ENCODE results near the gene IFNA16. TPM values are rescaled to one million over a fixed set of nuclear protein-coding genes. Genes with fewer than 3 reads are reported as not detected.
"Not testable (repeated sequence)": the region's sequence is repeated elsewhere in the genome, so short reads cannot be mapped to it uniquely, and the experiment has no call there.

Gene IFNA16
- total RNA-seq, 4 donors from 2014 or later, result not detected

- no peak for DNase-seq
- H3K9me3 ChIP-seq, result no peaks in the 10 kb centered on the region
- 86 to 100% methylated on average over 2 of the region's 2 CpGs for WGBS, 2 donors (ENCODE audit: low coverage in 1 of 2)
- H3K27ac ChIP-seq, result no peak overlapping the region
- H3K27me3 ChIP-seq, result no peaks in the 10 kb centered on the region
- TF ChIP-seq CTCF (IDR thresholded peaks at IDR 0.05), result no peak
- TF ChIP-seq POLR2AphosphoS5 (IDR thresholded peaks at IDR 0.05), result no peak
- TF ChIP-seq POLR2A (IDR thresholded peaks at IDR 0.05), result no peak
- no peak for TF ChIP-seq EP300 (IDR thresholded peaks at IDR 0.05; ENCODE audit: low read depth)
- no peaks in the 10 kb centered on the region for H3K36me3 ChIP-seq
- H3K4me3 ChIP-seq, result no peak overlapping the region
- H3K4me1 ChIP-seq, result no peaks in the 10 kb centered on the region
- in situ Hi-C loops (cut with MboI; ENCODE audit: low pct_ligation_motif_present in 1 of 4, low pct_unique_long_range_greater_than_20kb in 1 of 4, low sequenced_read_pairs in 3 of 4), result no loop called here
- intact Hi-C loops (cut with DNase I; ENCODE audit: low total_unique reads), result no loop called here
Observed at GRCh38 chr9:21174671-21175070, 42.4 kb downstream of the IFNA16 start.

- Histone ChIP-seq H3K4me3 (no peak overlapping the region), H3K27ac (no peak overlapping the region), H3K27me3 (no peaks in the 10 kb centered on the region), H3K4me1 (no peaks in the 10 kb centered on the region), H3K9me3 (no peaks in the 10 kb centered on the region), H3K36me3 (no peaks in the 10 kb centered on the region)
- in situ Hi-C loops (cut with MboI; ENCODE audit: low pct_ligation_motif_present in 1 of 4, low pct_unique_long_range_greater_than_20kb in 1 of 4, low sequenced_read_pairs in 3 of 4), result no loop called here
- DNase-seq, result no peak
- TF ChIP-seq POLR2AphosphoS5 (IDR thresholded peaks at IDR 0.05), result no peak
- no peak for TF ChIP-seq POLR2A (IDR thresholded peaks at IDR 0.05)
- no peak for TF ChIP-seq EP300 (IDR thresholded peaks at IDR 0.05; ENCODE audit: low read depth)
- TF ChIP-seq CTCF (IDR thresholded peaks at IDR 0.05), result no peak
- 75 to 77% methylated on average over 3 of the region's 3 CpGs for WGBS, 2 donors (ENCODE audit: low coverage in 1 of 2)
- intact Hi-C loops (cut with DNase I; ENCODE audit: low total_unique reads), result no loop called here
Observed at GRCh38 chr9:21172156-21172555, 45.0 kb downstream of the IFNA16 start.

GRCh38 chr9:21171351-21171750 is 45.8 kb downstream of the IFNA16 start:
- no peak overlapping the region for H3K4me3 ChIP-seq
- no peaks in the 10 kb centered on the region for H3K36me3 ChIP-seq
- whole genome bisulfite sequencing, 2 donors (ENCODE audit: low coverage in 1 of 2), result 70 to 75% methylated on average over 1 of the region's 1 CpG
- H3K27ac ChIP-seq, result no peak overlapping the region
- no peak for DNase-seq
- intact Hi-C loops (cut with DNase I; ENCODE audit: low total_unique reads) (no loop called here), in situ Hi-C loops (cut with MboI; ENCODE audit: low pct_ligation_motif_present in 1 of 4, low pct_unique_long_range_greater_than_20kb in 1 of 4, low sequenced_read_pairs in 3 of 4) (no loop called here)
- TF ChIP-seq EP300 (IDR thresholded peaks at IDR 0.05; ENCODE audit: low read depth) (no peak), CTCF (IDR thresholded peaks at IDR 0.05) (no peak), POLR2AphosphoS5 (IDR thresholded peaks at IDR 0.05) (no peak), POLR2A (IDR thresholded peaks at IDR 0.05) (no peak)
- no peaks in the 10 kb centered on the region for H3K4me1 ChIP-seq
- no peaks in the 10 kb centered on the region for H3K27me3 ChIP-seq
- no peaks in the 10 kb centered on the region for H3K9me3 ChIP-seq

GRCh38 chr9:21166560-21166959 is 50.6 kb downstream of the IFNA16 start, which contains the start of gene IFNA21:
TSS of gene IFNA21 (minus strand) at chr9:21166660. CDS start at chr9:21166612, 48 bp downstream.
- H3K27me3 ChIP-seq; H3K4me1 ChIP-seq; H3K27ac ChIP-seq; H3K9me3 ChIP-seq; H3K36me3 ChIP-seq; DNase-seq; in situ Hi-C loops (cut with MboI; ENCODE audit: low pct_ligation_motif_present in 1 of 4, low pct_unique_long_range_greater_than_20kb in 1 of 4, low sequenced_read_pairs in 3 of 4); H3K4me3 ChIP-seq; intact Hi-C loops (cut with DNase I; ENCODE audit: low total_unique reads): not testable (repeated sequence)
- 60 to 66% methylated on average over 1 to 2 of the region's 2 CpGs for WGBS, 2 donors (ENCODE audit: low coverage in 1 of 2)

Other genes with a start within 250 kb of the IFNA16 start
- 1 to 10 TPM; 1.1 to 4.8 (median 2.7) TPM for gene HACD4, start 185.7 kb downstream of the IFNA16 start, total RNA-seq
- gene IFNB1, start 139.4 kb downstream of the IFNA16 start, total RNA-seq, result not detected
- not detected for gene IFNW1, start 75.5 kb downstream of the IFNA16 start, total RNA-seq
- gene IFNA21, start 50.7 kb downstream of the IFNA16 start, total RNA-seq, result not detected
- gene IFNA4, start 29.7 kb downstream of the IFNA16 start, total RNA-seq, result not detected
- not detected for gene IFNA7, start 15.1 kb downstream of the IFNA16 start, total RNA-seq
- not detected for gene IFNA10, start 10.2 kb downstream of the IFNA16 start, total RNA-seq
- not detected for gene IFNA17, start 10.9 kb upstream of the IFNA16 start, total RNA-seq
- gene IFNA14, start 22.7 kb upstream of the IFNA16 start, total RNA-seq, result not detected
- not detected for gene IFNA5, start 88.0 kb upstream of the IFNA16 start, total RNA-seq
- gene KLHL9, start 118.1 kb upstream of the IFNA16 start, total RNA-seq, result 10 to 100 TPM in 3 of 4 donors, 1 to 10 TPM in 1; 4.6 to 27.2 (median 19.5) TPM
- gene IFNA6, start 133.6 kb upstream of the IFNA16 start, total RNA-seq, result not detected
- not detected for gene IFNA13, start 150.7 kb upstream of the IFNA16 start, total RNA-seq
- gene IFNA2, start 168.1 kb upstream of the IFNA16 start, total RNA-seq, result not detected
- gene IFNA8, start 191.8 kb upstream of the IFNA16 start, total RNA-seq, result not detected
- gene IFNA1, start 223.1 kb upstream of the IFNA16 start, total RNA-seq, result not detected

Measured in transverse colon (tissue), 4 donors.